Effector memory CD8-positive, alpha-beta T cell (primary cell): ENCODE measurements around the gene MICU1.
"Not testable (repeated sequence)": the region's sequence is repeated elsewhere in the genome, so short reads cannot be mapped to it uniquely, and the experiment has no call there.

Experiments used
- ATAC-seq: fragments of 150-1000 bp; cut with Tn5 transposase; replicated peaks from 2 replicates; pipeline ENCODE4 v1.10.0; 2021; ENCODE audit warnings: mild to moderate bottlenecking, moderate library complexity
- DNase-seq, 3 experiments: peaks; one replicate each; pipeline ENCODE4 v3.0.0; 2021
- H3K27ac Mint-ChIP-seq, 2 donors: one replicate each; pipeline ENCODE4 v1.8.0; 2022; ENCODE audit warnings: mild to moderate bottlenecking in 2 of 2, mixed read lengths in 2 of 2, moderate library complexity in 2 of 2
- H3K27me3 Mint-ChIP-seq, 2 donors: one replicate each; pipeline ENCODE4 v1.8.0; 2022; ENCODE audit warnings: mixed read lengths in 2 of 2
- H3K36me3 Mint-ChIP-seq: one replicate; pipeline ENCODE4 v1.8.0; 2022; ENCODE audit warnings: mild to moderate bottlenecking, moderate library complexity, mixed read lengths; ENCODE audit not compliant: insufficient read depth
- H3K4me1 Mint-ChIP-seq, 2 donors: one replicate each; pipeline ENCODE4 v1.8.0; 2022; ENCODE audit warnings: low read depth in 2 of 2, mixed read lengths in 2 of 2
- H3K4me3 Mint-ChIP-seq, 2 donors: one replicate each; pipeline ENCODE4 v1.8.0; 2022; ENCODE audit warnings: mild to moderate bottlenecking in 2 of 2, mixed read lengths in 2 of 2, moderate library complexity in 2 of 2
- H3K9me3 Mint-ChIP-seq, 2 donors: one replicate each; pipeline ENCODE4 v1.8.0; 2022; ENCODE audit warnings: mixed read lengths in 2 of 2

Gene MICU1

DNA sequence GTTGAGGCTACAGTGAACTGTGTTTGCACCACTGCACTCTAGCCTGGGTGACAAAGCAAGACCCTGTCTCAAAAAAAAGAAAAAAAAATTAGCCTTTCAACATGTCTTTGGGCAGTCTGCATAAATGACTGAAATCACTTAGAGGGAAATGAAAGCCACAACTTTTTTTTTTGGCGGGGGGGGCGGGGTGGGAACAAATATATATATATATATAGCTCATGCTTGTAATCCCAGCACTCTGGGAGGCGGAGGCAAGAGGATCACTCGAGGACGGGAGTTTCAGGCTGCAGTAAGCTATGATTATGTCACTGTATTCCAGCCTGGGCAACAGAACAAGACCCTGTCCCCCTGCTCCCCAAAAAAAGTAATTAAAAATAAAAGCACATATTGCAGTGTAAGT, 23.4 kb upstream of the MICU1 start:
- DNase-seq (no peak), ATAC-seq (no peak)
- Mint-ChIP-seq H3K4me1 (no peaks in the 10 kb centered on the region), H3K27me3 (peaks cover 0 to 6% of the 10 kb centered on the region in 2 donors), H3K36me3 (no peaks in the 10 kb centered on the region), H3K4me3 (no peak overlapping the region), H3K9me3 (no peaks in the 10 kb centered on the region), H3K27ac (no peak overlapping the region)

DNA sequence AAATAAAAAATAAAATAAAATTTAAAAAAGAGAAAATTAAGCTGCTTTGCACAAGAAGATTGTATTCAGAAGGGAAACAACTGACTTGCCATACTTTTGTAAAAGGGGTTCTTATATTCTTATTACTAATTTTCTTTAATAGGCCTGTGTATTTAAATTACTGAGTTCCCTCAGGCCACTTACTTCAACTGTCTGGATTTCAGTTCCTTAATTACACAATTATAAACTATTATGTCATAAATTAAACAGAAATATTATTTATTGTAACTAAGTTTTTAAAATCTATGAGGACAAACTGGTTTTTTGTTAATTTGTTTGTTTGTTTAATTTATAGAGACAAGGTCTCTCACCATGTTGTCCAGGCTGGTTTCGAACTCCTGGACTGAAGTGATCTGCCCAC, 22.4 kb upstream of the MICU1 start:
- Mint-ChIP-seq H3K4me1 (no peaks in the 10 kb centered on the region), H3K36me3 (no peaks in the 10 kb centered on the region), H3K4me3 (no peak overlapping the region), H3K27ac (no peak overlapping the region), H3K9me3 (no peaks in the 10 kb centered on the region), H3K27me3 (peaks cover 0 to 6% of the 10 kb centered on the region in 2 donors)
- DNase-seq: no peak
- no peak for ATAC-seq

DNA sequence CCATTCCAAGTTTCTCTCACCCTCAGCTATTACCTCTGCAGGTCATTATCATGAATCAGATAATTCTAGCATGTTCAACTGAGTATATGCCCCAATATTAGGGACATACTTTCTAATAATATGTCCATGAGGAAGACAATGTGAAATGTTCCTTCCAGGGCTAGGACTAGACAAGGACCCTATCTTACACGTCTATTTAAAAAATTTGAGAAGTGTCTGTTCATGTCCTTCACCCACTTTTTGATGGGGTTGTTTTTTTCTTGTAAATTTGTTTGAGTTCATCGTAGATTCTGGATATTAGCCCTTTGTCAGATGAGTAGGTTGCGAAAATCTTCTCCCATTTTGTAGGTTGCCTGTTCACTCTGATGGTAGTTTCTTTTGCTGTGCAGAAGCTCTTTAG, 21.1 kb upstream of the MICU1 start:
- not testable (repeated sequence) for H3K27me3 Mint-ChIP-seq

DNA sequence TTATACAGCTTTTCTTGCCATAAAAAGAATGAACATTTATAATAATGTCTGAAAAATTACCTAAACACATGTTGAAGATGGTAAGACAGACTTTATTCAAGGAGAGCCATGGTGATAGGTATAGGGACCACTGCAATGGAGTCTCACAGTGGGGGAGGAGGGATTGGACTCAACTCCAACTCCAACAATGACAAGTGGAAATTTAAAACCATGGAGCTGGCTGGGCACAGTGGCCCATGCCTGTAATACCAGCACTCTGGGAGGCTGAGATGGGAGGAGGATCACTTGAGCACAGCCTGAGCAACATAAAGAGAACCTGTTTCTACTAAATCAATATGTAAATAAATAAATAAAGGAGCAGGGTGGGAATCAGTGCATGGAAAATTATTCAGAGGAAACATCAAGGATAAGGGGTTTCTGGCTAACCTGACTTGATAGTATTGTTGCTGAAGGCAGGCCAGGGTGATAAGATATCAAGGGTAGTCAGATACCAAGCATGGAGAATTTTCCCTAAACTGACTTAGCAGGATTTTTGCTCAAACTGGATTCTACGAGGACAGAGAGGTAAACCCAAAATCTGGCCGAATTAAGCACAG, 19.5 kb upstream of the MICU1 start:
- DNase-seq (no peak), ATAC-seq (no peak)
- Mint-ChIP-seq H3K4me3 (no peak overlapping the region), H3K27me3 (peaks cover 0 to 6% of the 10 kb centered on the region in 2 donors), H3K4me1 (no peaks in the 10 kb centered on the region), H3K9me3 (no peaks in the 10 kb centered on the region), H3K36me3 (no peaks in the 10 kb centered on the region), H3K27ac (no peak overlapping the region)

More for the DNA sequence above, 21.1 kb upstream of the MICU1 start:
- not testable (repeated sequence) for DNase-seq, H3K36me3 Mint-ChIP-seq, H3K4me3 Mint-ChIP-seq, H3K4me1 Mint-ChIP-seq, H3K27ac Mint-ChIP-seq, H3K9me3 Mint-ChIP-seq, ATAC-seq

DNA sequence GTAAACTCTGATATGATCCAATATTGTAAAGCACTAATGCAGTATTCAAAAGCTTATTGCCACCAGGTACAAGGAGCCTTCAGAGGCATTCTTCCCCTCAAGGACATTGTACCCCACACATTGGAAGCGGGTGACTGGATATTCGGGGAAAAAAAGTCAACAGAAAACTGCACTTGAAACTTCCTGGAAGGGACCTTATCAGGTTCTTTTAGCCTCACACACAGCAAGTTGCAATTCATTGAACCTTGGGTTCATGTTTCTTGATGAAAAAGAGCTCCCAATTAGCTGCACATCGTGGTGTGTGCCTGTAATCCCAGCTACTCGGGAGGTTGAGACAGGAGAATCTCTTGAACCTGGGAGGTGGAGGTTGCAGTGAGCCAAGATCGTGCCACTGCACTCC, 16.4 kb upstream of the MICU1 start:
- Mint-ChIP-seq H3K27me3 (peaks cover 0 to 6% of the 10 kb centered on the region in 2 donors), H3K4me1 (no peaks in the 10 kb centered on the region), H3K9me3 (no peaks in the 10 kb centered on the region), H3K27ac (no peak overlapping the region), H3K36me3 (no peaks in the 10 kb centered on the region), H3K4me3 (no peak overlapping the region)
- DNase-seq (no peak), ATAC-seq (no peak)

DNA sequence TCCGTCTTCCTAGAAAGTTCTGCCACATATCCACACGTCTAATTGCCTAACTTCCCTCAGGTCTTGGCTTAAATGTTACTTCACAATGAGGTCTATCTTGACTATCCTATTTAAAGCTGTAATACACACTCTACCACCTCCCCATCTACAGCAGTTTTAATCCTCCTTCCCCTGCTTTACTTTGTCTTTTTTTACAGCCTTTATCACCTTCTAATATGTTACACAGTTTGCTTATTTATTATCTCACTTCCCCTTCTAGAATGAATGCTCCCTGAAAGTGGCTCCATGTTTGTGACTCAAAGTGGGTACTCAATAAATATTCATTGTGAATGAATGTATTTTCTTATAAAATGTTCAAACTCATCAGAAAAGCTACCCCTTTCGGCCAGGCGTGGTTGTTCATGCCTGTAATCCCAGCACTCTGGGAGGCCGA, 13.6 kb upstream of the MICU1 start:
- Mint-ChIP-seq H3K27me3 (no peaks in the 10 kb centered on the region), H3K4me1 (no peaks in the 10 kb centered on the region), H3K27ac (no peak overlapping the region), H3K4me3 (no peak overlapping the region), H3K9me3 (no peaks in the 10 kb centered on the region), H3K36me3 (peaks cover 3% of the 10 kb centered on the region)
- ATAC-seq (no peak), DNase-seq (no peak)

DNA sequence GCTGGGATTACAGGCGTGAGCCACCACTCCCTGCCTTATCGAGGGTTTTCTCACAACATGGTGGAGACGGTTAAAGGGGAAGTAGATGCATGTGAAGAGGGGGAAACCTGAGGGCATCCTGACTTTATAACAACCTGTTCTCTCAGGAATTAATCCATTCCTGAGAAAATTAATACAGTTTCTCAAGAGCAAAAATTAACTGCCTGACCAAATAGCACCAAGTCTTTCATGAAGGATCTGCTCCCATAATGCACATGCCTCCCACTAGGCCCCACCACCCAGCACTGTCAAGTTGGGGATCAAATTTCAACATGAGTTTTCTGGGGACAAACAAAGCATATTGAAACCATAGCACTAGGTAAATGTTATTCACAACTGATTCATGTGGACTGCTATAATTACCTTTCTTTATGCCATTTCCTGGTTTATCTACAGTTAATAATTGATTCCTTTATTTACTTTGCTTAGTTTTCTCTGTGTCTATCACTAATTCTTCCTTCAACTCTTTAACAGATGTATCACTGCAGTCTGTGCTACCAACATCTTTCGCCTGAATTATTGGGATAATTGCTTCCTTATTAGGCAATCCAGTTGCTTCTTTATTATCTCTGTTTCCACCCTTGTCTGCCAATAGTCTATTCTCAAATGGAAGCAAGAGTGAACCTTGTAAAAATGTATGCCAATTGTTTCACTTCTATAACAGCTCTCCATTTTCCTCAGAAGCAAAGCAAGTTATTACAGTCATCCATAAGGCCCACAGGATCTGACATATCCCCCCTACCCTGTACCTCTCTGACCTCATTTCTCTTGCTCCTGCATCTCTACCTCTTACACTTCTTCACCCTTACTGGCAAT, 12.9 kb upstream of the MICU1 start:
- DNase-seq (no peak), ATAC-seq (no peak)
- Mint-ChIP-seq H3K4me3 (no peak overlapping the region), H3K4me1 (no peaks in the 10 kb centered on the region), H3K9me3 (no peaks in the 10 kb centered on the region), H3K27ac (no peak overlapping the region), H3K27me3 (no peaks in the 10 kb centered on the region), H3K36me3 (peaks cover 3% of the 10 kb centered on the region)

DNA sequence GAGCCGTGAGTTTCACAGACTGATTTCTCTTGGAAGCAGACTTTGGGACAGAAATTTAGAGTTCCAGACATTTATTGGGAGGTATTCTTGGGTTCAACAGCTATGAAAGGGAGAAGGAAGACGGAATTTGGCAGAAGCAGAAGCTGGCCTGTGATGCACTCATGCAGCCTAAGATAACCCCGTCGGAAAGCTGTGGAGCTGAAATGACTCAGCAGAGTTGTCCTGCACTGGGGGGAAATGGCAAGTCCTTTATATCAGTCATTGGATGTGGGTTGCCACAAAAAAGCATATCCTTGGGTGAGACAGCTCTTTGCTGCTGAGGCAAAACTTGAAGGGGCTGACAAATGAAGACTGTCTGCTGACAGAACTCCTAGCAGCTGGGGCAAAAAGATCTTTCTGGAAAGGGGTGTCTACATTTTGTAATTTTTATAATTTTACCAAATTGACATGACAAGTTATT, 11.5 kb upstream of the MICU1 start:
- Mint-ChIP-seq H3K27me3 (no peaks in the 10 kb centered on the region), H3K27ac (no peak overlapping the region), H3K36me3 (peaks cover 3% of the 10 kb centered on the region), H3K4me1 (no peaks in the 10 kb centered on the region), H3K9me3 (no peaks in the 10 kb centered on the region), H3K4me3 (no peak overlapping the region)
- DNase-seq: no peak
- ATAC-seq: no peak

DNA sequence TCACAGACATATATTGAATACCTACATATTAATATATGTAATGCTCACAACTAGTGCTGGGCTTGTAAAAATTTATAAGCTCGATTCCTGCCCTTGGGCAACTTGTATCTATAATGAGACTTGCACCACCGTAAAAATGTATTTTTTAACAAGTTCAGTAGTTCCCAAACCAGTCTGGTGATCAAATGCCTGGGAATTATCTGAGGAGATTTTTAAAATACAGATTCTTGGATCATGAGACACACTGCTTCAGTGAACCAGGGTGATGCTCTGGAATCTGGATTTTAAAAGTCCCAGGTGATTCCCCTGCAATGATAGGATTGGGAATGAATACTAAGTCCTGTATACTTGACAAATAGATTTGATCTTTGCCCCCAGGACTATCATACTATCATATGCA, 4.3 kb upstream of the MICU1 start:
- Mint-ChIP-seq H3K4me3 (no peak overlapping the region), H3K36me3 (peaks cover 4% of the 10 kb centered on the region), H3K4me1 (peaks cover 2 to 3% of the 10 kb centered on the region in 2 donors), H3K27ac (no peak overlapping the region), H3K9me3 (no peaks in the 10 kb centered on the region), H3K27me3 (no peaks in the 10 kb centered on the region)
- DNase-seq (no peak), ATAC-seq (no peak)

DNA sequence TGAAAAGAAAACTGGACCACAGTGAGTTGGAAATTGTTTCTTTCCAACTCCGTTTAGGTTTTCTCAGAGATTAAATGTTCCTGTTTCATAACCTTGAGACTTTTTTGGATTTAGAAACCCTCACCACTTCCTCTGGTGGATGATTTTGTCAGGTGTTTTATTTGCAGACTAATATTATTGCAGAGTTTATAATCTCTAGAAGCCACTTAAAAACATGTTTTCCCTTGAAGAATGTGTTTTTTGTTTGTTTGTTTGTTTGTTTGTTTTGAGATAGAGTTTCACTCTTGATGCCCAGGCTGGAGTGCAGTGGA, 520 bp upstream of the MICU1 start:
- Mint-ChIP-seq H3K36me3 (peaks cover 7% of the 10 kb centered on the region), H3K9me3 (no peaks in the 10 kb centered on the region), H3K4me1 (peaks cover 7% of the 10 kb centered on the region in 2 donors), H3K4me3 (peak overlapping the region; percentile 87 to 88), H3K27me3 (no peaks in the 10 kb centered on the region), H3K27ac (peak overlapping the region; percentile 78 to 82)
- ATAC-seq (no peak), DNase-seq (no peak)

DNA sequence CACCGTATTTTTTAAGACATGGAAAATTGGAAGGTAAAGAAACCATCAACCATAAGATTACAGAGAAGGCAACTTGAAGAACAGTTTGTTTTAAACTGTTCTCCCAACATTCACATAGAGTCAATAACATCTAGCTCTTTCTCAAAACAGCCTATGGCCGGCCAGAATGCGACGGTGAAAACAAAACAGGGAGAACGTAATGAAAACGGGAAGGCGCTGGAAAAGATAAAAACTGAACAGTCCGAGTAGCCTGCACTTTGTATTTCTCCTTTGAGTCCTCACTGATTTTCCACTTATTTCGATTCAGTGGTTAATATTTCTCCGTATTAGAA, 637 bp downstream of the MICU1 start:
- H3K27me3 Mint-ChIP-seq: no peaks in the 10 kb centered on the region
- DNase-seq: no peak
- peak overlapping the region; percentile 78 to 82 for H3K27ac Mint-ChIP-seq
- no peaks in the 10 kb centered on the region for H3K9me3 Mint-ChIP-seq
- H3K4me3 Mint-ChIP-seq: peak overlapping the region; percentile 87 to 88
- H3K36me3 Mint-ChIP-seq: peaks cover 7% of the 10 kb centered on the region
- H3K4me1 Mint-ChIP-seq: peaks cover 7% of the 10 kb centered on the region in 2 donors
- ATAC-seq: no peak

DNA sequence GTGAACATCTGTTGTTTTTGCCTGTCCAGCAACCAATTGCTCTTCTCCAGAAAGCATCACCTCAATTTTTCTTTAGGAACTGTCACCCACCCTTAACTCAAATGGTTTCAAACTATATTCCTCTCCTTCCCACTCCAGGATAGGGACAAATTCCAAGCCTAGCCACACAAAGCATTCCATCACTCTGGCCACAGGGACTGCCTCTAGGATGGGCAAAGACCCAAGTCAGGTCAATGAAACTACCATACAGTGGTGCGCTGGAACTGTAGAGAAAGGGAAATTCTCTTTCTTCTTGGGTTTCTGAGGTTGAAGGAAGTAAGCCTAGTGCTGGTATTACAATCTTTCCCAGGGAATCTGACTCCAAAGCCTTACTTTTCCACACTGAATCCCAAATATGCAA, 3.6 kb downstream of the MICU1 start:
- Mint-ChIP-seq H3K36me3 (peaks cover 7% of the 10 kb centered on the region), H3K9me3 (no peaks in the 10 kb centered on the region), H3K27me3 (no peaks in the 10 kb centered on the region), H3K4me3 (no peak overlapping the region), H3K4me1 (peaks cover 7 to 10% of the 10 kb centered on the region in 2 donors), H3K27ac (no peak overlapping the region)
- ATAC-seq (no peak), DNase-seq (no peak)

DNA sequence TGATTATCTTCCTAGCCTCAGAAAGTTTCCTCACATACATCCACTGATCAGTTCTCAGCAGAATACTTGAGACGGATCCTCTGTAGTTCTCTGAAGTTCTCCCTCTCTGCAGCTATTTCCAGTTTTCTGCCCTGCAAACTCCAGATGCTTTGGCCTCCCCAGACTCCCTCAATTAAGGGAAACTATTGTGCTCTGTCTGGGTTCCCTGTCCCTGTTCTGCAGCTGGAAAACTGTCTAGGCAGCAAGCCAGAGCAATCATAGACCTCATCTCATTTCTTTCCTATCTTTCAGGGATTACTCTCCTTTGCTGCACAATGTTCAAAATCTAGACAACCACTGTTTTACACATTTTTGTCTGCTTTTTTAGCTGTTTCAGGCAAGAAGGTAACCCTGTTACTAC, 9.2 kb downstream of the MICU1 start:
- no peaks in the 10 kb centered on the region for H3K36me3 Mint-ChIP-seq
- peaks cover 7 to 9% of the 10 kb centered on the region in 2 donors for H3K4me1 Mint-ChIP-seq
- H3K4me3 Mint-ChIP-seq: no peak overlapping the region
- peaks cover 2 to 8% of the 10 kb centered on the region in 2 donors for H3K9me3 Mint-ChIP-seq
- H3K27me3 Mint-ChIP-seq: no peaks in the 10 kb centered on the region
- ATAC-seq (no peak), DNase-seq (no peak)
- H3K27ac Mint-ChIP-seq: no peak overlapping the region

DNA sequence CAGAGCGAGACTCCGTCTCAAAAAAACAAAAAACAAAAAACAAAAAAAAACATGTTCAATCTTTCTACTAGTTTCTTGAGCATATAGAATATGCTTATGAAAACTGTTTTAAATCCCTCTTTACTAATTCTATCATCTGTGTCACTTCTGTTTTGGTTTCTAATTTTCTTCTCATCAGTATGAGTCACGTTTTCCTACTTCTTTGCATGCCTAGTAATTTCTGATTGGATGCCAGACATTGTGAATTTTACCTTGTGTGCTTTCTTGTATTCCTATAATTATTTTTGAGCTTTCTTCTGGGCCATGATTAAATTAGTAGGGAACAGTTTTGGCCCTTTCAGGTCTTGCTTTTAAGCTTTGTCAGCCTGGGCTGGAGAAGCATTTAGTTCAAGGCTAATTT, 9.9 kb downstream of the MICU1 start:
- H3K4me1 Mint-ChIP-seq: peaks cover 7 to 9% of the 10 kb centered on the region in 2 donors
- peaks cover 2 to 8% of the 10 kb centered on the region in 2 donors for H3K9me3 Mint-ChIP-seq
- no peak overlapping the region for H3K4me3 Mint-ChIP-seq
- H3K36me3 Mint-ChIP-seq: no peaks in the 10 kb centered on the region
- H3K27me3 Mint-ChIP-seq: no peaks in the 10 kb centered on the region
- DNase-seq (no peak), ATAC-seq (no peak)
- H3K27ac Mint-ChIP-seq: no peak overlapping the region
